GM23338 (cell line): Measurements from ENCODE around the gene ESRRB. TPM values are rescaled to one million over a fixed set of nuclear protein-coding genes. Genes with fewer than 3 reads are reported as not detected.

Experiments
- ATAC-seq: fragments of 200-7000 bp; cut with Tn5 transposase; 3 replicates; pipeline ENCODE4 v1.9.1; 2020
- DNase-seq: peaks from one replicate; pipeline ENCODE4 v3.0.0-alpha.2; 2015; ENCODE audit warnings: low spot score
- H2AFZ ChIP-seq: fragments of 200-600 bp; sonication (generic); 2 replicates; pipeline ENCODE4 v1.8.0; 2016; ENCODE audit warnings: antibody characterized with exemption, mild to moderate bottlenecking, moderate library complexity
- H3F3A ChIP-seq: fragments of 200-600 bp; sonication (generic); replicated peaks from 2 replicates; pipeline ENCODE4 v1.8.0; 2017; ENCODE audit warnings: antibody characterized with exemption, mixed run types, low read depth
- H3K27ac ChIP-seq: fragments of 200-600 bp; sonication (generic); 2 replicates; pipeline ENCODE4 v1.6.1; 2016; ENCODE audit warnings: low read depth
- H3K27me3 ChIP-seq: fragments of 200-600 bp; sonication (generic); 2 replicates; pipeline ENCODE4 v1.8.0; 2016; ENCODE audit warnings: mild to moderate bottlenecking, mixed run types, moderate library complexity; ENCODE audit not compliant: insufficient read depth
- H3K36me3 ChIP-seq: fragments of 200-600 bp; sonication (generic); 2 replicates; pipeline ENCODE4 v1.8.0; 2016; ENCODE audit warnings: mild to moderate bottlenecking; ENCODE audit not compliant: insufficient read depth
- H3K4me1 ChIP-seq: fragments of 200-600 bp; sonication (generic); 2 replicates; pipeline ENCODE4 v1.8.0; 2016; ENCODE audit warnings: mild to moderate bottlenecking, moderate library complexity; ENCODE audit not compliant: insufficient read depth
- H3K4me2 ChIP-seq: fragments of 200-600 bp; sonication (generic); 2 replicates; pipeline ENCODE4 v1.7.1; 2017; ENCODE audit warnings: mixed run types
- H3K4me3 ChIP-seq: fragments of 200-600 bp; sonication (generic); 2 replicates; pipeline ENCODE4 v1.6.1; 2016; ENCODE audit warnings: mixed run types
- H3K79me2 ChIP-seq: fragments of 200-600 bp; sonication (generic); replicated peaks from 2 replicates; pipeline ENCODE4 v1.8.0; 2017; ENCODE audit warnings: mild to moderate bottlenecking; ENCODE audit not compliant: insufficient read depth
- H3K9me2 ChIP-seq: fragments of 200-600 bp; sonication (generic); 2 replicates; pipeline ENCODE4 v1.8.0; 2017; ENCODE audit not compliant: insufficient read depth
- H4K20me1 ChIP-seq: fragments of 200-600 bp; sonication (generic); replicated peaks from 2 replicates; pipeline ENCODE4 v1.8.0; 2017; ENCODE audit warnings: mild to moderate bottlenecking; ENCODE audit not compliant: insufficient read depth
- H3K27ac Mint-ChIP-seq: 2 replicates; pipeline ENCODE4 v1.8.0; 2020; ENCODE audit warnings: inconsistent platforms, mild to moderate bottlenecking, moderate library complexity, mixed read lengths
- H3K27me3 Mint-ChIP-seq: 3 replicates; pipeline ENCODE4 v1.8.0; 2022; ENCODE audit warnings: low read depth, mild to moderate bottlenecking, moderate library complexity, mixed read lengths, inconsistent platforms; ENCODE audit not compliant: insufficient read depth, poor library complexity
- H3K36me3 Mint-ChIP-seq: 3 replicates; pipeline ENCODE4 v1.8.0; 2021; ENCODE audit warnings: low read depth, mild to moderate bottlenecking, inconsistent platforms, moderate library complexity, mixed read lengths
- H3K4me1 Mint-ChIP-seq: 3 replicates; pipeline ENCODE4 v1.8.0; 2020; ENCODE audit warnings: mild to moderate bottlenecking, inconsistent platforms, mixed read lengths
- H3K4me3 Mint-ChIP-seq: 3 replicates; pipeline ENCODE4 v1.8.0; 2021; ENCODE audit warnings: moderate library complexity, mild to moderate bottlenecking, inconsistent platforms, mixed read lengths
- H3K9me3 Mint-ChIP-seq: 3 replicates; pipeline ENCODE4 v1.8.0; 2020; ENCODE audit warnings: moderate library complexity, mild to moderate bottlenecking, inconsistent platforms, mixed read lengths
- CREB1 ChIP-seq: fragments of 250-450 bp; sonication (Bioruptor Pico); IDR thresholded peaks from 2 replicates; pipeline ENCODE4 v1.5.0; 2020; ENCODE audit warnings: low read depth, mild to moderate bottlenecking, moderate library complexity
- CTCF ChIP-seq, 2 experiments: fragments of 200-600 bp in 1 of 2; sonication (generic) in 1 of 2; conservative IDR thresholded peaks; 2 replicates each; pipeline versions ENCODE4 v1.5.1 to v1.6.1; 2016 to 2017; ENCODE audit warnings: antibody characterized with exemption in 2 of 2, low read depth in 2 of 2, mild to moderate bottlenecking in 2 of 2, moderate library complexity in 1 of 2
- ETS1 ChIP-seq: IDR thresholded peaks from 2 replicates; pipeline ENCODE4 v1.6.1; 2016; ENCODE audit warnings: antibody characterized with exemption
- EZH2 ChIP-seq: fragments of 200-600 bp; sonication (generic); IDR thresholded peaks from one replicate; pipeline ENCODE4 v1.8.0; 2017; ENCODE audit warnings: antibody characterized with exemption, mild to moderate bottlenecking, low read depth; ENCODE audit not compliant: unreplicated experiment
- EZH2phosphoT487 ChIP-seq: fragments of 200-600 bp; sonication (generic); IDR thresholded peaks from one replicate; pipeline ENCODE4 v1.8.1; 2018; ENCODE audit warnings: antibody characterized with exemption; ENCODE audit not compliant: unreplicated experiment
- JUNB ChIP-seq: IDR thresholded peaks from one replicate; pipeline ENCODE4 v1.6.1; 2016; ENCODE audit warnings: antibody characterized with exemption; ENCODE audit not compliant: unreplicated experiment
- NANOG ChIP-seq: IDR thresholded peaks from 2 replicates; pipeline ENCODE4 v1.6.1; 2016; ENCODE audit warnings: antibody characterized with exemption, borderline replicate concordance
- POLR2AphosphoS5 ChIP-seq: IDR thresholded peaks from 2 replicates; pipeline ENCODE4 v1.6.1; 2016; ENCODE audit warnings: antibody characterized with exemption, low read depth
- REST ChIP-seq: IDR thresholded peaks from one replicate; pipeline ENCODE4 v1.6.1; 2018; ENCODE audit warnings: antibody characterized with exemption; ENCODE audit not compliant: unreplicated experiment
- STAT1 ChIP-seq: IDR thresholded peaks from one replicate; pipeline ENCODE4 v1.6.1; 2016; ENCODE audit warnings: antibody characterized with exemption; ENCODE audit not compliant: unreplicated experiment
- ZNF114 ChIP-seq: fragments of 250-450 bp; sonication (Bioruptor Pico); IDR thresholded peaks from 2 replicates; pipeline ENCODE4 v1.5.0; 2020; ENCODE audit warnings: mild to moderate bottlenecking, moderate library complexity
- ZNF331 ChIP-seq: fragments of 250-450 bp; sonication (Bioruptor Pico); IDR thresholded peaks from 2 replicates; pipeline ENCODE4 v1.5.0; 2020; ENCODE audit warnings: low read depth, mild to moderate bottlenecking, moderate library complexity
- ZNF462 ChIP-seq: fragments of 250-450 bp; sonication (Bioruptor Pico); IDR thresholded peaks from 2 replicates; pipeline ENCODE4 v1.5.0; 2020; ENCODE audit warnings: mild to moderate bottlenecking, moderate library complexity
- polyA plus RNA-seq: library from polyadenylated mRNA; unstranded; fragments of >200 nt; fragmentation: Nextera tagmentation; extraction: Ambion mirVana; gene quantifications from 2 replicates; pipeline ENCODE4 v1.2.1, GENCODE V29; 2016
- total RNA-seq: library from RNA; depleted of rRNA; stranded (reverse); fragments of >200 nt; shearing (Covaris generic); gene quantifications from 2 replicates; pipeline ENCODE4 v1.2.3, GENCODE V29; 2014

ESRRB gene
- total and polyA plus RNA-seq, 2 experiments from 2014 or later, result 0.31 to 0.52 TPM

DNA sequence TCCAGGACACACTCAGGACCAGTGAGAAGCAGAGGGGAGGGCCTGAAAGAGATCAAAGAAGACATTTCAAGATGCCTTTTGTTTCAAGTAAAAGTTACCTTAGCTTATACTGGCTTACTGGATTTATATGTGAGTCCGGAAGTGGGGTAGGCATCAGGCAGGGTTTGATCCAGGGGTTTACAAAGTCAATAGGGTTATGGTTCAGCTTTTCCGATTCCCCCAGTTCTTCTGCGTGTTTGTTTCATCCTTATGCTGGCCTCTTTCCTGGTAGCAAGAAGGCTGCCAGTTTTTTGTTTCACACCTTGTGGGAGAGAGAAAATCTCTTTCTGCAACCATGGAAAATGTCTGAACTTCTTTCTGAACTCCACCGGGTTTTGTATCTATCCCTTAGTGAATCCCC lies 126.3 kb downstream of the ESRRB start:
- H3K36me3 ChIP-seq, result no peaks in the 10 kb centered on the region
- Mint-ChIP-seq H3K36me3 (no peaks in the 10 kb centered on the region), H3K4me1 (no peaks in the 10 kb centered on the region), H3K4me3 (no peak overlapping the region), H3K9me3 (no peaks in the 10 kb centered on the region), H3K27ac (no peak overlapping the region), H3K27me3 (peaks cover 6% of the 10 kb centered on the region)
- H3K9me2 ChIP-seq, result no peaks in the 10 kb centered on the region
- H4K20me1 ChIP-seq, result no peaks in the 10 kb centered on the region
- TF ChIP-seq NANOG (no peak), REST (no peak), ETS1 (no peak), POLR2AphosphoS5 (no peak), ZNF462 (no peak), JUNB (no peak), ZNF114 (no peak), ZNF331 (no peak), EZH2 (no peak), CREB1 (no peak), STAT1 (no peak), EZH2phosphoT487 (no peak), CTCF (conservative IDR thresholded peaks at IDR 0.05; ENCODE audit: low read depth in 2 of 2) (no peak)
- no peak overlapping the region for H3K4me2 ChIP-seq
- no peaks in the 10 kb centered on the region for H3K79me2 ChIP-seq
- no peaks in the 10 kb centered on the region for H3K4me1 ChIP-seq
- DNase-seq (no peak), ATAC-seq (no peak)
- H3K27ac ChIP-seq, result no peak overlapping the region
- no peak overlapping the region for H3K4me3 ChIP-seq
- H3F3A ChIP-seq, result no peaks in the 10 kb centered on the region
- H3K27me3 ChIP-seq, result no peaks in the 10 kb centered on the region
- H2AFZ ChIP-seq, result no peak overlapping the region
